Muscle layer of duodenum (tissue), 2 donors: ENCODE results near the gene MINPP1.
A peak's percentile ranks its signal among the peaks of the same experiment; 100 is the strongest.
"Not testable (repeated sequence)": the region's sequence is repeated elsewhere in the genome, so short reads cannot be mapped to it uniquely, and the experiment has no call there.

Experiments
- H3K27ac ChIP-seq: one replicate; pipeline ENCODE4 v1.7.0; 2013; ENCODE audit warnings: mild to moderate bottlenecking, low read length
- H3K27me3 ChIP-seq: one replicate; pipeline ENCODE4 v1.7.0; 2013; ENCODE audit warnings: low read depth, mild to moderate bottlenecking, control low read depth, low read length
- H3K36me3 ChIP-seq, 2 donors: one replicate each; pipeline ENCODE4 v1.7.0; 2013; ENCODE audit warnings: low read length in 2 of 2, control low read depth in 1 of 2, mild to moderate bottlenecking in 1 of 2; ENCODE audit not compliant: insufficient read depth in 2 of 2, control insufficient read depth in 1 of 2
- H3K4me1 ChIP-seq, 2 donors: one replicate each; pipeline ENCODE4 v1.7.0; 2013; ENCODE audit warnings: low read length in 2 of 2, mild to moderate bottlenecking in 2 of 2, control low read depth in 1 of 2, moderate library complexity in 1 of 2; ENCODE audit not compliant: insufficient read depth in 2 of 2, control insufficient read depth in 1 of 2
- H3K4me3 ChIP-seq, 2 donors: one replicate each; pipeline ENCODE4 v1.7.0; 2013; ENCODE audit warnings: low read length in 2 of 2, low read depth in 1 of 2, mild to moderate bottlenecking in 1 of 2
- H3K9me3 ChIP-seq, 2 donors: one replicate each; pipeline ENCODE4 v1.7.0; 2013; ENCODE audit warnings: low read length in 2 of 2, control low read depth in 1 of 2, mild to moderate bottlenecking in 1 of 2; ENCODE audit not compliant: control insufficient read depth in 1 of 2
- donor health status: healthy.

The MINPP1 gene

GRCh38 chr10:87504640-87505365, at the start of gene MINPP1:
MINPP1 (plus strand) TSS chr10:87504893; CDS start chr10:87504916, 23 bp downstream.
- H3K4me3 ChIP-seq: peak within 1 kb of the TSS; percentile 91 to 98
- peak within 1 kb of the TSS; percentile 89 for H3K27ac ChIP-seq
- H3K27me3 ChIP-seq: no peaks in the 10 kb centered on the region
- H3K9me3 ChIP-seq: no peaks in the 10 kb centered on the region
- H3K4me1 ChIP-seq: peaks cover 5 to 17% of the 10 kb centered on the region in 2 donors
- H3K36me3 ChIP-seq: peaks cover 0 to 4% of the 10 kb centered on the region in 2 donors

- H3K27ac ChIP-seq, H3K36me3 ChIP-seq, H3K27me3 ChIP-seq, H3K4me3 ChIP-seq, H3K4me1 ChIP-seq, H3K9me3 ChIP-seq: not testable (repeated sequence)
Measured at GRCh38 chr10:87456586-87457220, 48.0 kb upstream of the MINPP1 start.

- not testable (repeated sequence) for H3K4me3 ChIP-seq, H3K4me1 ChIP-seq, H3K27me3 ChIP-seq, H3K27ac ChIP-seq, H3K9me3 ChIP-seq, H3K36me3 ChIP-seq
Measured at GRCh38 chr10:87461751-87462150, 42.9 kb upstream of the MINPP1 start.

GRCh38 chr10:87466849-87467248, 37.8 kb upstream of the MINPP1 start:
- H3K27ac ChIP-seq, H3K36me3 ChIP-seq, H3K4me1 ChIP-seq, H3K27me3 ChIP-seq, H3K4me3 ChIP-seq, H3K9me3 ChIP-seq: not testable (repeated sequence)

GRCh38 chr10:87488733-87489132, 16.0 kb upstream of the MINPP1 start:
- not testable (repeated sequence) for H3K27me3 ChIP-seq, H3K4me3 ChIP-seq, H3K4me1 ChIP-seq, H3K36me3 ChIP-seq, H3K9me3 ChIP-seq, H3K27ac ChIP-seq

- not testable (repeated sequence) for H3K27me3 ChIP-seq, H3K36me3 ChIP-seq, H3K9me3 ChIP-seq, H3K4me3 ChIP-seq, H3K27ac ChIP-seq, H3K4me1 ChIP-seq
Measured at GRCh38 chr10:87490285-87490684, 14.4 kb upstream of the MINPP1 start.

- not testable (repeated sequence) for H3K9me3 ChIP-seq, H3K4me3 ChIP-seq, H3K4me1 ChIP-seq, H3K27me3 ChIP-seq, H3K36me3 ChIP-seq, H3K27ac ChIP-seq
Measured at GRCh38 chr10:87492450-87492849, 12.2 kb upstream of the MINPP1 start.

GRCh38 chr10:87495446-87495845, 9.2 kb upstream of the MINPP1 start:
- not testable (repeated sequence) for H3K9me3 ChIP-seq, H3K4me1 ChIP-seq, H3K4me3 ChIP-seq, H3K36me3 ChIP-seq, H3K27ac ChIP-seq, H3K27me3 ChIP-seq

- not testable (repeated sequence) for H3K27ac ChIP-seq
Measured at GRCh38 chr10:87497386-87497785, 7.3 kb upstream of the MINPP1 start.

GRCh38 chr10:87498106-87498789, 6.4 kb upstream of the MINPP1 start:
- not testable (repeated sequence) for H3K4me1 ChIP-seq, H3K9me3 ChIP-seq, H3K27ac ChIP-seq, H3K27me3 ChIP-seq, H3K4me3 ChIP-seq, H3K36me3 ChIP-seq

More at GRCh38 chr10:87497386-87497785, 7.3 kb upstream of the MINPP1 start:
- H3K4me1 ChIP-seq, H3K36me3 ChIP-seq, H3K9me3 ChIP-seq, H3K27me3 ChIP-seq, H3K4me3 ChIP-seq: not testable (repeated sequence)

GRCh38 chr10:87500646-87501048, 4.0 kb upstream of the MINPP1 start:
- no peaks in the 10 kb centered on the region for H3K36me3 ChIP-seq
- no peaks in the 10 kb centered on the region for H3K9me3 ChIP-seq
- no peak overlapping the region for H3K4me3 ChIP-seq
- peaks cover 0 to under 1% of the 10 kb centered on the region in 2 donors for H3K4me1 ChIP-seq
- H3K27ac ChIP-seq: no peak overlapping the region
- H3K27me3 ChIP-seq: no peaks in the 10 kb centered on the region
